Measurements from ENCODE around the gene DNAJC7.

Gene DNAJC7

GRCh38 chr17:41986634-41987033 lies 30.6 kb downstream of the DNAJC7 start:
- Histone ChIP-seq H4K20me1 (ENCODE audit: low read depth, low read length) (no peaks in the 10 kb centered on the region), H3K4me2 (ENCODE audit: low read depth, low read length, poor library complexity, severe bottlenecking) (no peak overlapping the region), H3K9me3 (ENCODE audit: insufficient read depth, low read length) (no peaks in the 10 kb centered on the region), H3F3A (ENCODE audit: insufficient read depth) (0 out of 2 replicates have a peak, but pooled peaks cover 3% of the 10 kb centered on the region), H3K4me3 (ENCODE audit: insufficient read depth, low read length, poor library complexity, severe bottlenecking) (no peak overlapping the region), H3K27me3 (ENCODE audit: low read length) (no peaks in the 10 kb centered on the region), H3K79me2 (ENCODE audit: insufficient read depth, low read length) (no peaks in the 10 kb centered on the region), H3K36me3 (ENCODE audit: low read length) (peaks cover 35% of the 10 kb centered on the region; the same call in 1 of the 2 replicates), H3K9ac (ENCODE audit: low read length) (no peak overlapping the region), H3K27ac (ENCODE audit: low read depth, low read length) (no peak overlapping the region), H2AFZ (ENCODE audit: low read depth, low read length, severe bottlenecking) (no peak overlapping the region), H3K9me2 (replicated peaks; ENCODE audit: insufficient read depth, low read length) (no peaks in the 10 kb centered on the region)
- no peak for TF ChIP-seq CTCF (IDR thresholded peaks at IDR 0.05; ENCODE audit: insufficient read depth, low read length, poor library complexity, severe bottlenecking)

- TF ChIP-seq CTCF (IDR thresholded peaks at IDR 0.05; ENCODE audit: insufficient read depth, low read length, poor library complexity, severe bottlenecking) (no peak), EZH2phosphoT487 (conservative IDR thresholded peaks at IDR 0.05; ENCODE audit: low read length) (no peak)
- H3K27me3 ChIP-seq (ENCODE audit: low read length) = no peaks in the 10 kb centered on the region
- H3K4me3 ChIP-seq (ENCODE audit: insufficient read depth, low read length, poor library complexity, severe bottlenecking) = no peak overlapping the region
- H3K9me2 ChIP-seq (replicated peaks; ENCODE audit: insufficient read depth, low read length) = no peaks in the 10 kb centered on the region
- no peaks in the 10 kb centered on the region for H3K79me2 ChIP-seq (ENCODE audit: insufficient read depth, low read length)
- H4K20me1 ChIP-seq (ENCODE audit: low read depth, low read length) = no peaks in the 10 kb centered on the region
- no peaks in the 10 kb centered on the region for H3K9me3 ChIP-seq (ENCODE audit: insufficient read depth, low read length)
- no peak overlapping the region for H3K27ac ChIP-seq (ENCODE audit: low read depth, low read length)
- H3F3A ChIP-seq (ENCODE audit: insufficient read depth) = 0 out of 2 replicates have a peak, but pooled peaks cover 3% of the 10 kb centered on the region
- no peak overlapping the region for H3K9ac ChIP-seq (ENCODE audit: low read length)
- no peak overlapping the region for H2AFZ ChIP-seq (ENCODE audit: low read depth, low read length, severe bottlenecking)
- no peak overlapping the region for H3K4me2 ChIP-seq (ENCODE audit: low read depth, low read length, poor library complexity, severe bottlenecking)
- peaks cover 28% of the 10 kb centered on the region; the same call in 1 of the 2 replicates for H3K36me3 ChIP-seq (ENCODE audit: low read length)
Measured at GRCh38 chr17:41985919-41986318, 31.3 kb downstream of the DNAJC7 start.

GRCh38 chr17:41984454-41984853 lies 32.8 kb downstream of the DNAJC7 start:
- no peaks in the 10 kb centered on the region for H3K9me3 ChIP-seq (ENCODE audit: insufficient read depth, low read length)
- no peak overlapping the region for H3K27ac ChIP-seq (ENCODE audit: low read depth, low read length)
- no peaks in the 10 kb centered on the region for H3K79me2 ChIP-seq (ENCODE audit: insufficient read depth, low read length)
- no peaks in the 10 kb centered on the region for H3K27me3 ChIP-seq (ENCODE audit: low read length)
- H3K9ac ChIP-seq (ENCODE audit: low read length) = no peak overlapping the region
- no peak overlapping the region for H3K4me2 ChIP-seq (ENCODE audit: low read depth, low read length, poor library complexity, severe bottlenecking)
- no peak overlapping the region for H2AFZ ChIP-seq (ENCODE audit: low read depth, low read length, severe bottlenecking)
- TF ChIP-seq EZH2phosphoT487 (conservative IDR thresholded peaks at IDR 0.05; ENCODE audit: low read length) (no peak), CTCF (IDR thresholded peaks at IDR 0.05; ENCODE audit: insufficient read depth, low read length, poor library complexity, severe bottlenecking) (no peak)
- peaks cover 24% of the 10 kb centered on the region; the same call in 1 of the 2 replicates for H3K36me3 ChIP-seq (ENCODE audit: low read length)
- no peak overlapping the region for H3K4me3 ChIP-seq (ENCODE audit: insufficient read depth, low read length, poor library complexity, severe bottlenecking)
- H3F3A ChIP-seq (ENCODE audit: insufficient read depth) = no peaks in the 10 kb centered on the region
- no peaks in the 10 kb centered on the region for H4K20me1 ChIP-seq (ENCODE audit: low read depth, low read length)
- H3K9me2 ChIP-seq (replicated peaks; ENCODE audit: insufficient read depth, low read length) = no peaks in the 10 kb centered on the region
